A673 (cell line): ENCODE results near the gene PHACTR3.

Source experiments
- EZH2 ChIP-seq: fragments of 200-600 bp; sonication (generic); IDR thresholded peaks from 2 replicates; pipeline ENCODE4 v1.6.1; 2017; ENCODE audit warnings: borderline replicate concordance, low read depth, mild to moderate bottlenecking, mixed read lengths, antibody characterized with exemption, low read length; ENCODE audit not compliant: poor library complexity, severe bottlenecking
- TF ChIP-seq, protein P1 (sequence below): fragments of 300-800, 200-600 bp; sonication (generic); conservative IDR thresholded peaks from 2 replicates; pipeline ENCODE4 v1.5.1; 2017; ENCODE audit warnings: low read depth, mild to moderate bottlenecking, antibody characterized with exemption, low read length, moderate library complexity, mixed read lengths

DNA sequence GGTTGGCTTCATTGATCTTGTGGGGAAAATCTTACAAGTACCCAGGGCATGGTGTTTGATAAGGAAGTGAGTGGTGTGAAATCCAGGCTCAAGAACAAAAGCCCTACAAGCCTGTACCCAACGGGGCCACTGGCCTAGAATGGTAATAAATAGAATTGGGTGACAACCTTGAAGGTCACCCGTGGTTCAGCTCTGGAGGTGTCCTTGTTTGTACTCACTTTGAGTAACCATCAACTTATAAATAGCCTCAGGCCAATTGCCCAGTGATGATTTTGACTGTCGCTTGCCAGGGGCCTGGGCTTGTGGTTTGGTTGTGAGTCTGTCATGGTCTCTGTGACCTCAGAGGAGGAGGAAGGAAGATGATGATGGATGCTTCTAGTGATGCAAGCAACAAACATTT, 87.8 kb downstream of the PHACTR3 start:
- TF ChIP-seq, protein P1, sequence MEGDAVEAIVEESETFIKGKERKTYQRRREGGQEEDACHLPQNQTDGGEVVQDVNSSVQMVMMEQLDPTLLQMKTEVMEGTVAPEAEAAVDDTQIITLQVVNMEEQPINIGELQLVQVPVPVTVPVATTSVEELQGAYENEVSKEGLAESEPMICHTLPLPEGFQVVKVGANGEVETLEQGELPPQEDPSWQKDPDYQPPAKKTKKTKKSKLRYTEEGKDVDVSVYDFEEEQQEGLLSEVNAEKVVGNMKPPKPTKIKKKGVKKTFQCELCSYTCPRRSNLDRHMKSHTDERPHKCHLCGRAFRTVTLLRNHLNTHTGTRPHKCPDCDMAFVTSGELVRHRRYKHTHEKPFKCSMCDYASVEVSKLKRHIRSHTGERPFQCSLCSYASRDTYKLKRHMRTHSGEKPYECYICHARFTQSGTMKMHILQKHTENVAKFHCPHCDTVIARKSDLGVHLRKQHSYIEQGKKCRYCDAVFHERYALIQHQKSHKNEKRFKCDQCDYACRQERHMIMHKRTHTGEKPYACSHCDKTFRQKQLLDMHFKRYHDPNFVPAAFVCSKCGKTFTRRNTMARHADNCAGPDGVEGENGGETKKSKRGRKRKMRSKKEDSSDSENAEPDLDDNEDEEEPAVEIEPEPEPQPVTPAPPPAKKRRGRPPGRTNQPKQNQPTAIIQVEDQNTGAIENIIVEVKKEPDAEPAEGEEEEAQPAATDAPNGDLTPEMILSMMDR: no peak
- TF ChIP-seq EZH2: no peak
